CD4-positive, alpha-beta T cell treated with Interleukin-6 at 100 ng/mL for 8 hours (primary cell): ENCODE data around the gene FAHD2B.
"Not testable (repeated sequence)": the region's sequence is repeated elsewhere in the genome, so short reads cannot be mapped to it uniquely, and the experiment has no call there.

Experiments used
- DNase-seq: peaks from one replicate; pipeline ENCODE4 v3.0.0-alpha.2; 2020; ENCODE audit warnings: mixed read lengths, low spot score

Gene FAHD2B

DNA sequence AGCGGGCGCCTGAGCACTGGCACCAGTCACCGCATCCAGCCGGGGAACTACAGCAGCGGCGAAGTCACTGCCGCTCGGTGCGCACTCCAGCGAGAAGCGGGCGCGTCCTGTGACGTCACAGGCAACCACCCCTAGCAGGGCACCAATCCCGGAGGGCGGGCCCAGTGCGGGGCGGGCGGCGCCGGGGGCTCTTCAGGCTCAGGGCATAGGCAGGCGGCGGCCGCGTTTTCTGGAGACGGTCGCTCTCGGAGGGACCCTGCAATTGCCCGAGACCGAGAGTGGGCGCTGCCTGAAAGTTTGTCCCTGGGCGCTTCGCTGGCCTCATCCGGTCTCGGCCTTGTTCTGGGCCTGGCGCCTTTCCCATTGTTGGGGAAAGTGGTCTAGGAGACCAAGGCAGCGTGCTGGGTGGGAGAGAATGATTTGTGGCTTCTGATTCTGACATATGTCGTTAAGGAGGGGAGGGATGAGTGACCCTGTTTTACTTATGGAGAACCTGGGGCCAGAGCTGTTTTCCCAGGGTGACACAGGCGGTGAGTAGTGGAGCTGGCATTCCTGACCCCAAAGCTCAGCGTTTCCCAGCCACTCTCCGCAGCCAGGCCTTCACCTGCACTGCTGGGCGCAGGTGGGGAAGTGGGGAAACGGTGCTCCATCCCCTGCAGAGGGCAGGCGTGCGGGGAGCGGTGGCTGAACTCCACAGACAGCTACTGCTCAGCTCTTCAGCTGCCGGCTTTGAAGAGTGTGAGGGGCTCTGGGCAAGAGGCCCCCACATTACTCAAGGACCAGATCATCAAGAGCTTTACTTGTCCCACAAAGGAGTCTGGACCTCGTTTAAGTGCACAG, at the start of gene FAHD2B:
FAHD2B (minus strand) TSS at position 111 of the 840 bp plus-strand sequence. CDS start 3,176 bp downstream, outside the sequence.
- DNase-seq: peak; percentile 82

- not testable (repeated sequence) for DNase-seq
Measured at GRCh38 chr2:97144016-97144415, 49.3 kb upstream of the FAHD2B start.

- not testable (repeated sequence) for DNase-seq
Measured at GRCh38 chr2:97129090-97129489, 34.4 kb upstream of the FAHD2B start.

DNA sequence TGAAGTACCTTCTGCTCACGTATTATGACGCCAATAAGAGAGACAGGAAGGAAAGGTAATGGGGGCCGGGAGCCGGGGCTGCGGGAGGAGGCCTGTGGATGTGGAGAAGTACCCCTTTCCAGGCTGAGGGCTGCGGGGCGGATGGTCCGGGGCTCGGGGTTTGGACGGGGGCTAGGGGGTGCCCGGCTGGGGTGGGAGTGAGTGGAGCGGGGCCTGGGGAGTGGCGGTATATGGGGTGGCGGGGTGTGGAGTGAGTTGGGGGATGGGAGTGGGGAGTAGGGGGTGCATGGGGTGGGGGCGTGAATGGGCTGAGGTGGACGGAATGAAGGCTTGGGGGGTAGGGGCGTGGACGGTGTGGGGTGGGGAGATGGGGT, 19.2 kb upstream of the FAHD2B start:
- DNase-seq: not testable (repeated sequence)

GRCh38 chr2:97113050-97113881, 18.6 kb upstream of the FAHD2B start, which contains the start of gene ANKRD36:
ANKRD36 (plus strand) TSS chr2:97113153; CDS start chr2:97113740, 587 bp downstream.
- peak; percentile 84 for DNase-seq

DNA sequence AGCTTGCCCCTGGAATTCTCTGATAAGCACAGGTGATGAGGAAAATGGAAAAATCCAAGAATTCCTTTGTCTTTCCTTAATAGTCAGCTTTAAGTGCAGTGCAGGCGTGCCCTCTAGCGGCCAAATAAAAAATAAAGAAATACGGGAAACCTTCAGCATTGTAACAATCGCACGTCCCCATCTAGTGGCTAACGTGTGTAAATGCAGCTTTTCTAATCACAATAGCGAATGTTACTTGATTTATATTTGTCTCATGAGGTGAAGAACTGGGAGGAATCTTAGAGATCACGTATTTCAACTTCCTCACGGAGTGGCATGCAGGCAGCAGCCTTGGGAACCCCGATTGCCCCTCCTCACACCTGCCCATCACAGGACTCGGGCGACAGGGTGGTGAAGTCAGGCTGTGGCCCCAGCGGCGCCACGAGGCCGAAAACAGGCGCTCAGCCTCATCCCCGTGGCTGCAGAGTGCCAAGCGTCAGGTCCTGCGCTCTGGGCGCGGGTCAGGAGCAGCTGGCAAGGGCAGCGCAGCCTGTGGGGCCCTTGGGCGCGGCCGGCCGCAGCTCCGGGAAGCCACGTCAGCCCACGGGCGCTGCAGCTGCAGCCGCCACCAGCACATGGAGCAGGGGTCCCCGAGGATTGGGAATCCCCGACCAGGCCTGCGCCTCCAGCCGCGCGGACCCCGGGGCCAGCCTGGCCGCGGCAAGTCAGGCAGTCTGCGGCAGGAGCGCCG, 17.8 kb upstream of the FAHD2B start:
- peak; percentile 7 for DNase-seq

DNA sequence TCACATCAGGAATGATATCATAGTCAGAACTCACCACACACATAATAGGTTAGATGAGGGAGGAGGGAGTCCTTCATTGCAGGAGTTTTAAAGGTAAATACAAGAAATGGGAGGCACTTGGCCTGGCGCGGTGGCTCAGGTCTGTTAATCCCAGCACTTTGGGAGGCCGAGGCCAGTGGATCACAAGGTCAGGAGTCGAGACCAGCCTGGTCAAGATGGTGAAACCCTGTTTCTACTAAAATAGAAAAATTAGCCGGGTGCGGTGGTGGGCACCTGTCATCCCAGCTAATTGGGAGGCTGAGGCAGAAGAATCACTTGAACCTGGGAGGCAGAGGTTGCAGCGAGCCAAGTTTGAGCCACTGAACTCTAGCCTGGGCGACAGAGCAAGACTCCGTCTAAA, 16.6 kb upstream of the FAHD2B start:
- not testable (repeated sequence) for DNase-seq

DNA sequence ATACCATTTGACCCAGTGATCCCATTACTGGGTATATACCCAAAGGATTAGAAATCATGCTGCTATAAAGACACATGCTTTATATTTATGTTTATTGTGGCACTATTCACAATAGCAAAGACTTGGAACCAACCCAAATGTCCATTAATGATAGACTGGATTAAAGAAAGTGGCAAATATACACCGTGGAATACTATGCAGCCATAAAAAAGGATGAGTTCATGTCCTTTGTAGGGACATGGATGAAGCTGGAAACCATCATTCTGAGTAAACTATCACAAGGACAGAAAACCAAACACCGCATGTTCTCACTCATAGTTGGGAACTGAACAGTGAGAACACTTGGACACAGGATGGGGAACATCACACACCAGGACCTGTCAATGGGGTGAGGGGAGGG, 12.2 kb upstream of the FAHD2B start:
- DNase-seq: not testable (repeated sequence)

DNA sequence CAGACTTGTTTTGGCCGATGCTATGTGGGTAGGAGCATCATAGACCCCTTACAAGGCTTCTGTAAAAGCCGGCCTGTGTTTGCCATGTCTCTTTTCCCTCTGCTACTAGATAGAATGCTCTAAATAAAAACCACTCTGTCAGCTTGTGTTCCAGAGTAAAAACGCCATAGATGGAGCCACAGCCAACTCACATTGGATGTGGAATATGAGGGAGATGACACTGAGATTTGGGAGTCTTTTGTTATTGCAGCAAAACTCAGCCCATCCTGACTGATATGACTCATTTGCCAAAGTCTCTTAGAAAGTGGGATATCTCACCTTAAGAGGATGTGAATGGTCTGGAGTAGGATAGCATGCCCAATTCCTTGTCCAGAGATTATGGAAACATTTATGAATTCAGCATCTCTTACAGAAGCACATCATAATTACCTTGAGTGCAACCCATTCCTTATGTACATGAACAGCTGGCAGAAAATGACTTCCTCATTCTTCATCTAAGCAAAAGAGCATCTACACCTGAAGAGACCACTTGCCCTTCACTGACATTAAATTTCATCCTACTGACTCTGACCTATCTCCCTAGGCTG, 4.2 kb upstream of the FAHD2B start:
- not testable (repeated sequence) for DNase-seq

- no peak for DNase-seq
Measured at GRCh38 chr2:97095661-97096060, 979 bp upstream of the FAHD2B start.

GRCh38 chr2:97093983-97094771, 505 bp downstream of the FAHD2B start:
- not testable (repeated sequence) for DNase-seq

DNA sequence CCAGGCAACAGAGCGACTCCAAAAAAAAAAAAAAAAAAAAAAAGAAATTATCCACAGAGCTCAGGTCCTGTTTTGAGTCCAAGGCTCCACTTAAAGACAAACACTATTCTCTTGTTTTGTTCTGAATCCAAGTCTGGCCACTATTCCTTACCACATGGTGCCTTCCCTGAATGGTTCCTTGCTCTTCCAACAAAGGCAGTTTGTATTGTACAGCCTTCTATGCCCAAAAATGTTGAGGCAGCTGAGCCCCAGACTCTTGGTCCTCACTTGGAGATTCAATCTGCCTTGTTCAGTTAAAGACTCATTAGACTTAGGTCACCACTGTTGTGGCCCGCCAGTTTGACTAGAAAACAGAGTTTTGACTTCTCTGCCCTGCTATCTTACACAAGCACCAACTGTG, 1.7 kb downstream of the FAHD2B start:
- not testable (repeated sequence) for DNase-seq

GRCh38 chr2:97088706-97089105, 6.0 kb downstream of the FAHD2B start:
- not testable (repeated sequence) for DNase-seq

GRCh38 chr2:97085093-97085492, 9.6 kb downstream of the FAHD2B start:
- not testable (repeated sequence) for DNase-seq

DNA sequence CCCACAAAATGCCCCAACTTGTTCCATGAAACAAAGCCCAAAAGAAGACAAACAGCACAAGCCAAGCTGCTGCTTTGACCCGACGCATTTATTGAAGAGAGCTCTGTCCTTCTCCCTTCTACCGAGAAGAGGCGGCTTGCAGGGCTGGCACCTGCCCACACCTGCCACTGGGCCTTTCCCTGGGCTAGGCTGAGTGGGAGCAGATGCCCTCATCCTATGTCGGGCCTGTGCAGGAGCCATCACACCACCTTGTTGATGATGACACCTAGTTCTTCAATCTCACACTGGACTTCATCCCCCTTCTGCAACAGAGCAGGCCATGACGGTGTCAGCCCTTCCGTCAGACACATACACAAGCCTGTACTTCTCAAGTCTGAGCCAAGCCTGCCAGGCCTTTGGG, 11.2 kb downstream of the FAHD2B start:
- DNase-seq: not testable (repeated sequence)

DNA sequence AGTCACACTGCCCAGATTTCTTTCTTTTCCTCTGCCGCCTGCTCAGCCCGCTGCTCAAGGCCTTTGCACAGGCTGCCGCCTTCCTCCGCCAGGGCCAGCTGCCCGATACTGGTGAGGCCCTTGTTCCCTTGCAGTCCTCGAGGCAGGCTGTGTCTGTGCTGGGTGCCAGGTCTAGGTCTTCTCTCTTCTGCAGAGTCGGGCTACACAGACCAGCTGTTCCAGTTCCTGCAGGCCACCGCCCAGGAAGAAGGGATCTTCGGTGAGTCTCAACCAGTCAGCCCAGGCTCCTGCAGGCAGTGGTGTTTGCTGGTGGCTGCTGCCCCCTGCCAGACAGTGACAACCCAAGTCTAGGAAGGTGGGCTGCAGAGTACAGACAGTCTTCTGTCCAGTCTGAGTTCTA, 12.5 kb downstream of the FAHD2B start:
- not testable (repeated sequence) for DNase-seq

GRCh38 chr2:97080855-97081254, 13.8 kb downstream of the FAHD2B start:
- not testable (repeated sequence) for DNase-seq

DNA sequence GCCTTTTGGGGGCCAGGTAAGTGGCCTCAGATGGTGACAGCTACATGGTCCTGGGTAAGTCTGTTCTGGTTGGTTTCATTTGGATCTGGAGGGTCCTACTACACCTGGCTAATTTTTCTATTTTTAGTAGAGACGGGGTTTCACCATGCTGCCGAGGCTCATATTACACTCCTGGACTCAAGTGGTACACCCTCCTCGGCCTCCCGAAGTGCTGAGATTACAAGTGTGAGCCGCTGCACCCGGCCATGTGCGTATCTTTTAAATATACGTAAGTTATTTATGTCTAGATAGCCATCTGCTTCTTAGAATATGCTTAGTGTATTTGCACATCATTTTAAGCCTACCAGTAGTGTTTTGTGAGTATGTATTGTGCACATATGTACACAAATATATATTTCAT, 17.5 kb downstream of the FAHD2B start:
- DNase-seq: not testable (repeated sequence)

- DNase-seq: not testable (repeated sequence)
Measured at GRCh38 chr2:97070915-97071314, 23.8 kb downstream of the FAHD2B start.

DNA sequence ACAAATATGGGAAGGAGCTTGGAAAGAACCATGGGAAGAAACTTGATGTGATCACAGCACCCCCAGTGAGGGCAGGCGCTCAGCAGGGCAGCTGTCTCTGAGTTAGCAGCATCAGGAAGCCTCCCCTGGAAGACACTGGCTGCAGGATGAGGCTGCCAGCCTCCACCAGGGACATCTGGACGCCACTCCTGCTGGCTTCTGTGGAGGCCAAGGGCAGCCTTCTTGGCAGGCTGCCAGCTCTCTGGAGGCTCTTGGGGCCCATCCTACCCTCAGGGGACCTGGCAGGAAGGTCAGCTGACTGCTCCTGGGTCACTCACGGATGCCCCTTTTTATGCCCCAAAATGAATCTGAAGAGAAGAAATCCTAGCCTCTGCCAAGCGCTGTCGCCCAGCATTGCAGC, 26.0 kb downstream of the FAHD2B start:
- not testable (repeated sequence) for DNase-seq

- no peak for DNase-seq
Measured at GRCh38 chr2:97068074-97068473, 26.6 kb downstream of the FAHD2B start.
